ENCODE data around the gene RAB6B. TPM values are rescaled to one million over a fixed set of nuclear protein-coding genes. Genes with fewer than 3 reads are reported as not detected.

The RAB6B gene
- total and polyA plus RNA-seq, 2 experiments from 2014 or later: 1.2 to 3.9 TPM

GRCh38 chr3:133797396-133798105 is 98.1 kb downstream of the RAB6B start:
- no peaks in the 10 kb centered on the region for H3K4me1 ChIP-seq (ENCODE audit: insufficient read depth)
- no peaks in the 10 kb centered on the region for H3K27me3 ChIP-seq (ENCODE audit: insufficient read depth)
- Mint-ChIP-seq H3K9me3 (peaks cover 28% of the 10 kb centered on the region), H3K36me3 (ENCODE audit: low read depth) (peaks cover 14% of the 10 kb centered on the region; the same call in 2 of the 3 replicates), H3K4me1 (0 out of 3 replicates have a peak, but pooled peaks cover 2% of the 10 kb centered on the region), H3K27ac (no peak overlapping the region), H3K4me3 (no peak overlapping the region), H3K27me3 (ENCODE audit: insufficient read depth, low read depth, poor library complexity) (no peaks in the 10 kb centered on the region)
- no peak overlapping the region for H3K4me2 ChIP-seq
- ATAC-seq (no peak), DNase-seq (ENCODE audit: low spot score) (no peak)
- no peak overlapping the region for H3K27ac ChIP-seq (ENCODE audit: low read depth)
- no peak overlapping the region for H3K4me3 ChIP-seq
- no peaks in the 10 kb centered on the region for H3F3A ChIP-seq (replicated peaks; ENCODE audit: low read depth)
- H2AFZ ChIP-seq: no peak overlapping the region
- TF ChIP-seq POLR2AphosphoS5 (IDR thresholded peaks at IDR 0.05; ENCODE audit: low read depth) (no peak), EZH2 (IDR thresholded peaks at IDR 0.05; ENCODE audit: low read depth, unreplicated experiment) (no peak), CTCF (conservative IDR thresholded peaks at IDR 0.05; ENCODE audit: low read depth in 2 of 2) (no peak), ZNF114 (CRISPR knock-in tag; IDR thresholded peaks at IDR 0.05) (no peak), CREB1 (CRISPR knock-in tag; IDR thresholded peaks at IDR 0.05; ENCODE audit: low read depth) (no peak)
- TF ChIP-seq, protein P1, sequence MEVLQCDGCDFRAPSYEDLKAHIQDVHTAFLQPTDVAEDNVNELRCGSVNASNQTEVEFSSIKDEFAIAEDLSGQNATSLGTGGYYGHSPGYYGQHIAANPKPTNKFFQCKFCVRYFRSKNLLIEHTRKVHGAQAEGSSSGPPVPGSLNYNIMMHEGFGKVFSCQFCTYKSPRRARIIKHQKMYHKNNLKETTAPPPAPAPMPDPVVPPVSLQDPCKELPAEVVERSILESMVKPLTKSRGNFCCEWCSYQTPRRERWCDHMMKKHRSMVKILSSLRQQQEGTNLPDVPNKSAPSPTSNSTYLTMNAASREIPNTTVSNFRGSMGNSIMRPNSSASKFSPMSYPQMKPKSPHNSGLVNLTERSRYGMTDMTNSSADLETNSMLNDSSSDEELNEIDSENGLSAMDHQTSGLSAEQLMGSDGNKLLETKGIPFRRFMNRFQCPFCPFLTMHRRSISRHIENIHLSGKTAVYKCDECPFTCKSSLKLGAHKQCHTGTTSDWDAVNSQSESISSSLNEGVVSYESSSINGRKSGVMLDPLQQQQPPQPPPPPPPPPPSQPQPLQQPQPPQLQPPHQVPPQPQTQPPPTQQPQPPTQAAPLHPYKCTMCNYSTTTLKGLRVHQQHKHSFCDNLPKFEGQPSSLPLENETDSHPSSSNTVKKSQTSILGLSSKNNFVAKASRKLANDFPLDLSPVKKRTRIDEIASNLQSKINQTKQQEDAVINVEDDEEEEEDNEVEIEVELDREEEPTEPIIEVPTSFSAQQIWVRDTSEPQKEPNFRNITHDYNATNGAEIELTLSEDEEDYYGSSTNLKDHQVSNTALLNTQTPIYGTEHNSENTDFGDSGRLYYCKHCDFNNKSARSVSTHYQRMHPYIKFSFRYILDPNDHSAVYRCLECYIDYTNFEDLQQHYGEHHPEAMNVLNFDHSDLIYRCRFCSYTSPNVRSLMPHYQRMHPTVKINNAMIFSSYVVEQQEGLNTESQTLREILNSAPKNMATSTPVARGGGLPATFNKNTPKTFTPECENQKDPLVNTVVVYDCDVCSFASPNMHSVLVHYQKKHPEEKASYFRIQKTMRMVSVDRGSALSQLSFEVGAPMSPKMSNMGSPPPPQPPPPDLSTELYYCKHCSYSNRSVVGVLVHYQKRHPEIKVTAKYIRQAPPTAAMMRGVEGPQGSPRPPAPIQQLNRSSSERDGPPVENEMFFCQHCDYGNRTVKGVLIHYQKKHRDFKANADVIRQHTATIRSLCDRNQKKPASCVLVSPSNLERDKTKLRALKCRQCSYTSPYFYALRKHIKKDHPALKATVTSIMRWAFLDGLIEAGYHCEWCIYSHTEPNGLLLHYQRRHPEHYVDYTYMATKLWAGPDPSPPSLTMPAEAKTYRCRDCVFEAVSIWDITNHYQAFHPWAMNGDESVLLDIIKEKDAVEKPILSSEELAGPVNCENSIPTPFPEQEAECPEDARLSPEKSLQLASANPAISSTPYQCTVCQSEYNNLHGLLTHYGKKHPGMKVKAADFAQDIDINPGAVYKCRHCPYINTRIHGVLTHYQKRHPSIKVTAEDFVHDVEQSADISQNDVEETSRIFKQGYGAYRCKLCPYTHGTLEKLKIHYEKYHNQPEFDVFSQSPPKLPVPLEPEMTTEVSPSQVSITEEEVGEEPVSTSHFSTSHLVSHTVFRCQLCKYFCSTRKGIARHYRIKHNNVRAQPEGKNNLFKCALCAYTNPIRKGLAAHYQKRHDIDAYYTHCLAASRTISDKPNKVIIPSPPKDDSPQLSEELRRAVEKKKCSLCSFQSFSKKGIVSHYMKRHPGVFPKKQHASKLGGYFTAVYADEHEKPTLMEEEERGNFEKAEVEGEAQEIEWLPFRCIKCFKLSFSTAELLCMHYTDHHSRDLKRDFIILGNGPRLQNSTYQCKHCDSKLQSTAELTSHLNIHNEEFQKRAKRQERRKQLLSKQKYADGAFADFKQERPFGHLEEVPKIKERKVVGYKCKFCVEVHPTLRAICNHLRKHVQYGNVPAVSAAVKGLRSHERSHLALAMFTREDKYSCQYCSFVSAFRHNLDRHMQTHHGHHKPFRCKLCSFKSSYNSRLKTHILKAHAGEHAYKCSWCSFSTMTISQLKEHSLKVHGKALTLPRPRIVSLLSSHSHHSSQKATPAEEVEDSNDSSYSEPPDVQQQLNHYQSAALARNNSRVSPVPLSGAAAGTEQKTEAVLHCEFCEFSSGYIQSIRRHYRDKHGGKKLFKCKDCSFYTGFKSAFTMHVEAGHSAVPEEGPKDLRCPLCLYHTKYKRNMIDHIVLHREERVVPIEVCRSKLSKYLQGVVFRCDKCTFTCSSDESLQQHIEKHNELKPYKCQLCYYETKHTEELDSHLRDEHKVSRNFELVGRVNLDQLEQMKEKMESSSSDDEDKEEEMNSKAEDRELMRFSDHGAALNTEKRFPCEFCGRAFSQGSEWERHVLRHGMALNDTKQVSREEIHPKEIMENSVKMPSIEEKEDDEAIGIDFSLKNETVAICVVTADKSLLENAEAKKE (CRISPR knock-in tag; IDR thresholded peaks at IDR 0.05): no peak
- TF ChIP-seq, protein P2, sequence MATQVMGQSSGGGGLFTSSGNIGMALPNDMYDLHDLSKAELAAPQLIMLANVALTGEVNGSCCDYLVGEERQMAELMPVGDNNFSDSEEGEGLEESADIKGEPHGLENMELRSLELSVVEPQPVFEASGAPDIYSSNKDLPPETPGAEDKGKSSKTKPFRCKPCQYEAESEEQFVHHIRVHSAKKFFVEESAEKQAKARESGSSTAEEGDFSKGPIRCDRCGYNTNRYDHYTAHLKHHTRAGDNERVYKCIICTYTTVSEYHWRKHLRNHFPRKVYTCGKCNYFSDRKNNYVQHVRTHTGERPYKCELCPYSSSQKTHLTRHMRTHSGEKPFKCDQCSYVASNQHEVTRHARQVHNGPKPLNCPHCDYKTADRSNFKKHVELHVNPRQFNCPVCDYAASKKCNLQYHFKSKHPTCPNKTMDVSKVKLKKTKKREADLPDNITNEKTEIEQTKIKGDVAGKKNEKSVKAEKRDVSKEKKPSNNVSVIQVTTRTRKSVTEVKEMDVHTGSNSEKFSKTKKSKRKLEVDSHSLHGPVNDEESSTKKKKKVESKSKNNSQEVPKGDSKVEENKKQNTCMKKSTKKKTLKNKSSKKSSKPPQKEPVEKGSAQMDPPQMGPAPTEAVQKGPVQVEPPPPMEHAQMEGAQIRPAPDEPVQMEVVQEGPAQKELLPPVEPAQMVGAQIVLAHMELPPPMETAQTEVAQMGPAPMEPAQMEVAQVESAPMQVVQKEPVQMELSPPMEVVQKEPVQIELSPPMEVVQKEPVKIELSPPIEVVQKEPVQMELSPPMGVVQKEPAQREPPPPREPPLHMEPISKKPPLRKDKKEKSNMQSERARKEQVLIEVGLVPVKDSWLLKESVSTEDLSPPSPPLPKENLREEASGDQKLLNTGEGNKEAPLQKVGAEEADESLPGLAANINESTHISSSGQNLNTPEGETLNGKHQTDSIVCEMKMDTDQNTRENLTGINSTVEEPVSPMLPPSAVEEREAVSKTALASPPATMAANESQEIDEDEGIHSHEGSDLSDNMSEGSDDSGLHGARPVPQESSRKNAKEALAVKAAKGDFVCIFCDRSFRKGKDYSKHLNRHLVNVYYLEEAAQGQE (IDR thresholded peaks at IDR 0.05; ENCODE audit: unreplicated experiment): no peak
- no peaks in the 10 kb centered on the region for H4K20me1 ChIP-seq (replicated peaks; ENCODE audit: insufficient read depth)
- H3K79me2 ChIP-seq (replicated peaks; ENCODE audit: insufficient read depth): no peaks in the 10 kb centered on the region
- no peaks in the 10 kb centered on the region; the same call in none of the 2 replicates for H3K9me2 ChIP-seq (ENCODE audit: insufficient read depth)
- peaks cover 6% of the 10 kb centered on the region; the same call in 1 of the 2 replicates for H3K36me3 ChIP-seq (ENCODE audit: insufficient read depth)
